ENCODE results near the gene INPP5B. TPM values are rescaled to one million over a fixed set of nuclear protein-coding genes. Genes with fewer than 3 reads are reported as not detected.
A peak's percentile ranks its signal among the peaks of the same experiment; 100 is the strongest.

The INPP5B gene
- total and polyA plus RNA-seq, 8 donors = 7.2 to 56.7 (median 9.5) TPM

DNA sequence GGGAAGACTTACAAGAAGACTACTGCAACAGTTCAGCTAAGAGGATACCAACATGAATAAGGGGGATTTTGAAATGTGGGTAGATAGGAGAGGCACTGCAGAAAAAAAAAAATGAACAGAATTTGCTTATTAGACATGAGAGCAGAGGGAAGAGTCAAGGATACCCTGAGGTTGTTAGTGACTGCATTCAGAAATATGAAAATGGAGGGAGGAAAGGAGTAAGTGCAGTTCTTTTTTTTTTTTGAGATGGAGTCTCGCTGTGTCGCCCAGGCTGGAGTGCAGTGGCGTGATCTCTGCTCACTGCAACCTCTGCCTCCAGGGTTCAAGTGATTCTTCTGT is 23.3 kb downstream of the INPP5B start:
- H3K36me3 ChIP-seq = peaks cover 0 to 59% (median 24%) of the 10 kb centered on the region in 4 donors
- no peaks in the 10 kb centered on the region for H3K9me3 ChIP-seq
- no peak for DNase-seq
- TF ChIP-seq POLR2AphosphoS5 (IDR thresholded peaks at IDR 0.05) = no peak
- no peak for TF ChIP-seq POLR2A (IDR thresholded peaks at IDR 0.05)
- TF ChIP-seq, protein P1, sequence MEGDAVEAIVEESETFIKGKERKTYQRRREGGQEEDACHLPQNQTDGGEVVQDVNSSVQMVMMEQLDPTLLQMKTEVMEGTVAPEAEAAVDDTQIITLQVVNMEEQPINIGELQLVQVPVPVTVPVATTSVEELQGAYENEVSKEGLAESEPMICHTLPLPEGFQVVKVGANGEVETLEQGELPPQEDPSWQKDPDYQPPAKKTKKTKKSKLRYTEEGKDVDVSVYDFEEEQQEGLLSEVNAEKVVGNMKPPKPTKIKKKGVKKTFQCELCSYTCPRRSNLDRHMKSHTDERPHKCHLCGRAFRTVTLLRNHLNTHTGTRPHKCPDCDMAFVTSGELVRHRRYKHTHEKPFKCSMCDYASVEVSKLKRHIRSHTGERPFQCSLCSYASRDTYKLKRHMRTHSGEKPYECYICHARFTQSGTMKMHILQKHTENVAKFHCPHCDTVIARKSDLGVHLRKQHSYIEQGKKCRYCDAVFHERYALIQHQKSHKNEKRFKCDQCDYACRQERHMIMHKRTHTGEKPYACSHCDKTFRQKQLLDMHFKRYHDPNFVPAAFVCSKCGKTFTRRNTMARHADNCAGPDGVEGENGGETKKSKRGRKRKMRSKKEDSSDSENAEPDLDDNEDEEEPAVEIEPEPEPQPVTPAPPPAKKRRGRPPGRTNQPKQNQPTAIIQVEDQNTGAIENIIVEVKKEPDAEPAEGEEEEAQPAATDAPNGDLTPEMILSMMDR (IDR thresholded peaks at IDR 0.05) = no peak
- no peak for TF ChIP-seq EP300 (IDR thresholded peaks at IDR 0.05)
- no peaks in the 10 kb centered on the region for H3K27me3 ChIP-seq
- WGBS, 5 donors = 91 to 100% (median 96%) methylated on average over 3 of the region's 3 CpGs
- H3K27ac ChIP-seq = no peak overlapping the region
- H3K4me1 ChIP-seq = peaks cover 7 to 62% (median 36%) of the 10 kb centered on the region in 4 donors
- intact Hi-C loops (cut with DNase I; ENCODE audit: low total_unique reads) = no loop called here
- no peak overlapping the region for H3K4me3 ChIP-seq

DNA sequence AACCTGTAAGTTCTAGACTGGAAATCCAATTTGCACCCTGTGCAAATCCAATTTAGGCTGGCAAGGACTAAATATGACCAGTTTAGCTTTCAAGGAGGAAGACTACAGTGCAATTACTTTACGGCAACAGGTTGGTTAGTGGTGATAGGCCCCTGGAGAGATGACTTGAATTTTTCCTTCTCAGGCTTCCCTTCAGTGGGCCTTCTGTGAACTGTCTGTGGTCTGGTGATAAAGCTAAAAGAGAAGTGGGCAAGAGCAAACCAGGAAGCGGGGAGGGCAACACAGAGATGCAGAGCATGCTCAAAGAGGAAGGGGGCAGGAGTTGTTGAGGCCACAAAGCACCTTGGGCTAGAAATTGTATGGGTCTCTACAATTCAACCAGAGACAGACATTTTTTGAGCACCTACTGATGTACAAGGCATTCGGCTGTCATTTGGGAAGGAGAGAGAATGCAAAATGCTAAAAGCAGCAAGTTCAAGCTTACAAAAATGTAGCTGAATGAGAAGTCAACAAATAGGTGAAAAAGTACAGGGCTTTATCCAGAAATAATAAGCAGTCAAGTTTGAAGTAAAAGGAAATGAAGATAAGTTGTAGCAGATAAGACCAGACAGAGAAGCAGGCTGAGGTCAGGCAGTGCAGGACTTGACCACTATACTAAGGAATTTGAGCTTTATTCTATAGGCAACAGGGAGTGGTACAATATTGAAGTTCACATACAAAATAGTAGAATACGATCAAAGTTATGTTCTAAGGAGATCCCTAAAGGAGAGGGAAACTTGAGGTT is 23.9 kb downstream of the INPP5B start:
- Histone ChIP-seq H3K9me3 (no peaks in the 10 kb centered on the region), H3K36me3 (peaks cover 0 to 55% (median 22%) of the 10 kb centered on the region in 4 donors), H3K27ac (no peak overlapping the region), H3K27me3 (no peaks in the 10 kb centered on the region), H3K4me1 (peaks cover 7 to 62% (median 36%) of the 10 kb centered on the region in 4 donors), H3K4me3 (no peak overlapping the region)
- TF ChIP-seq POLR2AphosphoS5 (IDR thresholded peaks at IDR 0.05) (no peak), POLR2A (IDR thresholded peaks at IDR 0.05) (no peak), EP300 (IDR thresholded peaks at IDR 0.05) (no peak)
- TF ChIP-seq, protein P1 (IDR thresholded peaks at IDR 0.05) = no peak
- 53 to 71% (median 58%) methylated on average over 4 of the region's 4 CpGs for WGBS, 5 donors
- DNase-seq = peak in 1 of 2 donors; percentile 45
- intact Hi-C loops (cut with DNase I; ENCODE audit: low total_unique reads) = no loop called here

DNA sequence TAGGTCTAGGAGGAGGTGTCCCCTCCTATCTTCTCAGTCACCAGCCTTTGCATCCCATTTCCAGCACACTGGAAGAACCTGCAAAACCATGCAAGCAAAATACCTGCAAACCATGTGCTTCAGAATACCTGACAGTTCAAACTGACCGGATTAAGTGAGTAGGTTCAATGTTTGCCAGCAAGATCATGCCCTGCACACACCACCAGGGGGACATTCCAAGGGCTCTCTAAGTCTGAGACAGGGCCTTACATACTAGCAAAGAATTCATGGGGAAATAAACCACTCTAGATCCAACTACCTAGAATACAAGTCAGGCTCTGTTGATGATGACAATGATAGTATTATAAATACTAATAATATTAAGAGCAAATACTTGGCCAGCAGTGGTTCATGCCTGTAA is 27.6 kb downstream of the INPP5B start:
- Histone ChIP-seq H3K27ac (no peak overlapping the region), H3K4me3 (no peak overlapping the region), H3K27me3 (no peaks in the 10 kb centered on the region), H3K9me3 (no peaks in the 10 kb centered on the region), H3K36me3 (peaks cover 0 to 41% (median 20%) of the 10 kb centered on the region in 4 donors), H3K4me1 (peaks cover 6 to 55% (median 32%) of the 10 kb centered on the region in 4 donors)
- intact Hi-C loops (cut with DNase I; ENCODE audit: low total_unique reads) = no loop called here
- TF ChIP-seq POLR2A (IDR thresholded peaks at IDR 0.05) (no peak), POLR2AphosphoS5 (IDR thresholded peaks at IDR 0.05) (no peak), EP300 (IDR thresholded peaks at IDR 0.05) (no peak)
- TF ChIP-seq, protein P1 (IDR thresholded peaks at IDR 0.05) = peak in 3 of 7 experiments; percentile 8 to 29 (median 18)
- DNase-seq = peak in 1 of 2 donors; percentile 25
- WGBS, 5 donors = 25 to 62% (median 44%) methylated on average over 1 of the region's 1 CpG

DNA sequence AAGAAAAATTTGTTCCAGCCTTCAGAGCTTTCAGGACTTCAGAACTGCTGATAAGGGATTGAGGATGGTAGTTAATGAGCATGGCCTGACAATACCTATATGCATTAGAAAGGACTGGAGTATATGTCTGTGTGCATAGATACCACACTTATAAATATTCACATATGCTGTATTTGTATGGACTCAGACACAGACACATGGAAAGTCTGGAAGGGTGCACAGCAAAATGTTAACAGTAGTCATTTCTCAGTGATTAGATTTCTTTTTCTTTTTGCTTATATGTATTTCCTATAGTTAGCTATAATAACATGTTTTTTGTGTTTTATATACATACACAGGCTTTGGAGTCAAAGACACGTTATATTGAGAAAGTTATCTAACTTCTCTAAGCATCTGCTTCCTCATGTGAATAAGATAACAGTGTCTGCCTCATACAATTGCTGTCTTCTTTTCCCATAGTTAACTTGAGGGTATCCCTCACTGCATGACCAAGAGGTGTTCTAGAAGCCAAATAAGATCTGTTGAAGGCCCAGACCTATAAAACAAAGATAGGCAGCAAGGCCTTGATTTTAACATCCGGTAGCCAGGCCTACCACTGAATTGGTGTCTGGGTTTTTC is 31.3 kb downstream of the INPP5B start:
- TF ChIP-seq POLR2A (IDR thresholded peaks at IDR 0.05) (no peak), EP300 (IDR thresholded peaks at IDR 0.05) (no peak), POLR2AphosphoS5 (IDR thresholded peaks at IDR 0.05) (no peak)
- TF ChIP-seq, protein P1 (IDR thresholded peaks at IDR 0.05) = no peak
- no peak for DNase-seq
- intact Hi-C loops (cut with DNase I; ENCODE audit: low total_unique reads) = no loop called here
- Histone ChIP-seq H3K4me3 (no peak overlapping the region), H3K9me3 (peaks cover 0 to 9% (median 1%) of the 10 kb centered on the region in 4 donors), H3K4me1 (peaks cover 6 to 45% (median 31%) of the 10 kb centered on the region in 4 donors), H3K27me3 (no peaks in the 10 kb centered on the region), H3K36me3 (peaks cover 5 to 25% (median 17%) of the 10 kb centered on the region in 4 donors), H3K27ac (peak overlapping the region in 1 of 5 donors; percentile 30)
- 62 to 75% (median 68%) methylated on average over 2 of the region's 2 CpGs for WGBS, 5 donors
